RPMI7951 (cell line): ENCODE results near the gene AIF1. TPM values are rescaled to one million over a fixed set of nuclear protein-coding genes. Genes with fewer than 3 reads are reported as not detected.

Source experiments
- DNase-seq: peaks from one replicate; pipeline ENCODE4 v3.0.0-alpha.2; 2012; ENCODE audit warnings: low read depth
- total RNA-seq: library from RNA; depleted of rRNA; stranded (reverse); fragments of >200 nt; shearing (Covaris generic); gene quantifications from 2 replicates; pipeline ENCODE4 v1.2.3, GENCODE V29; 2014

The AIF1 gene
- total RNA-seq, 1 experiment from 2014 or later: not detected

DNA sequence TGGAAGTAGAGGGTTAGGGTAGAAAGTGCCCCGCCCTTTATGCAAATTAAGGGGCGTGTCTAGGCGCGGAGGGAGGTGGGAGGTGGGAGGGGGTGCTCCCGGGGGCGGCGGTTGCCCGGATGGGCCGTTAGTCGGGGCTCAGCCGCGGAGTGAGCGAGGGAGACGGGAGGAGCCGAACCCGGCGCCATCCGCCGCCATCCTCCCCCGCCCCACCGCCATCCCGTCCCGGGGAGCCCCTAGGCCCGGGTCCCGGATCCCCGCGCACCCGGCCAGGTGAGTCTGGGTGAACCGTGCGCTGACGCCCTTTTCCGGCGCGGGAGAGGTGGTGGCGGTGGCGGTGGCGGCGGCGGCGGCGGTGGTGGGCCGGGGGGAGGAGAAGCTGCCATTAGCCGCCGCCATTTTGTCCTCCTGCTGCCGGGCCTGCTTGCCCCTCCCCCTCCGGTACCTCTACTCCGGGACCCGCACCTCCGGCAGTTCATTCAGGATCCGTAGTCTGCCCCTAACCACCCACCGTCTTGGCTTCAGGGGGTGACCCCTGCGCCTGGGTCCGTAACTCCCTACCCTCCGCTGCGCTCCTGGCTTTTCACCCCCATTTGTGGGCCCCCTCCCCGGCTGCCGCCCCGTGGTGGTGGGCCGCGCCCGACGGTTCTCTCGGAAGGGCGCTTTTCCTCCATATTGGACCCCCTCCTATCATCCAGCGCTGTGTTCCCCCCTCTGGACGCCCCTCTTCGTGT, 5.7 kb downstream of the AIF1 start, which contains the start of gene PRRC2A:
TSS of gene PRRC2A (plus strand) at position 130 of the 734 bp plus-strand sequence. CDS start 2,075 bp downstream, outside the sequence.
- DNase-seq: no peak

DNA sequence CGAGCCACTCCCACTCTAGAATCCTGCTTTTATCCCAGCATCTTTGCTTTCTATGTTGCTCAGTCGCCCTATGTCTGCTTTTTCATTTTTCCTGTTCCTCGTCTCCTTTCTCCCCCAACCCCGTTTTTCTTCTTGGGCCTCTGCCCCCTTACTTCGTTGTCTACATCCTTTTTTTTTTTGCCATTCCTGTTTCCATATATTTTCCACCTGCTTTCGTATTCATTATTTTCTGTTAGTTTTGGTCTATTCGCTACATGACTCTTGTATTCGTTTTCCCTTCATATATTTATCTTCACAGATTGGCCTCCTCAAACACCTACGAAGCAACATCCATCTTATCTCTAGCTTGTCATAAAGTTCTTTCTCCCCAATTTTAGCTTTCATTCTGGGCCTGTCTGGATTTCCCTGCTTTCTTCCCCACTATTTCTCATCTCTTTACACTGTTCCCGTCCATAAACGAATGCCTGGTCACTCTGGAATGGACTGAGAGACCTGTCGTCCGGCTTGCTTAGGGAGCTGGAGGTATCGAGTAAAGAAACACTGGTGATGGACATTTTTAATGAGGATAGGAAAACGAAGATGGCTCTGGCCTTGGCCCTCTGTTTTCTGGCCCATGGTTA, 6.4 kb downstream of the AIF1 start:
- no peak for DNase-seq

DNA sequence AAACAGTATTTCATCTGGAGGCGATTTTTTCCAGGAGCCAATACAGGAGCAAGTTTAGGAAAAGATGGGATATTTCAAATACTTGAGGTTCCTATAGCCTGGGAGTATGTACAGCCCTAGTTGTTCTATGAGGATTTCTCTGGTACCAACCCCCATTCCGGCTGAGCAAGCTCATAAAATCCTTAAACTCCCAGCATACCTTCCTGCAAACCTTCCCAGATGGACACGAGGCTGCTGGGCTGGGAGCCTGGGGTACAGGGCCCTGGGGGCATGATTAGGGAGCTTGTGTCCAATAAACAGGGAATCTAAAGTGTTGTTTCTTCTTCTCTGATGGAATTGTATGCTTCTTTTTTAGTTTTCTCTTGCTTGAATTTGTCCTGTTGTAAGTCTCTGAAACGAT, 7.0 kb downstream of the AIF1 start:
- DNase-seq: peak; percentile 34

DNA sequence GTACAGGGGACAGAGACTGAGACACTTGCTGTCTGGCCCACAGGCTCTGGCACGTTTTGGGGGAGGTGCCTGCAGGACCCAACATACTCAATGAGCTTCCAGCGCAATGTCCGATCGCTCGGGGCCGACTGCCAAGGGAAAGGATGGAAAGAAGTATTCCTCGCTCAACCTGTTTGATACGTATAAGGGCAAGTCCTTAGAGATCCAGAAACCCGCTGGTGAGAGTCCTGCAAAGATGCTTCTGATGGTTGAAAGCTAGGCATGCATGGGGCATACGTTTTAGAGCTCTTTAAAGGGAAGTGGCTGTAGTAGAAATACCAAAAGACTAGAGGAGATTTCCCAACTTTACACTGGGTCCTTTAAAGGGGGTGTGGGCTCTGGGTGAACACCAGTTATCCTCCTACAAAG, 7.7 kb downstream of the AIF1 start:
- DNase-seq: no peak

DNA sequence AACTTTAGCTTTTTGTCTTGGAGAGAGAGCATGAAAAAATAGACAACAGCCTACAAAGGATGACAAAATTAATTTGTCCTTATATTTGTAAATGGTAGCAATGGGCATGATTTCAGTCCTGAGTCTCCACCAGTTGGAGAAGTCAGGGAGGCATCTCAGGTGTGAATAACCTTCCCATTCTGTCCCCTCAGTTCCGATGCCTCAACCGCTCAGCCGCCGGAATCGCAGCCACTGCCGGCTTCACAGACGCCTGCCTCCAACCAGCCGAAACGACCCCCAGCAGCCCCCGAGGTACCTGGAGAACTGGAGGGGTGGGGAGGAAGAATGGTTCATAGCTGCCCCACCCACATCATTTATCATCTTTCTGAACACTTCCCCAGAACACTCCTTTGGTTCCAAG, 9.0 kb downstream of the AIF1 start:
- DNase-seq: no peak

DNA sequence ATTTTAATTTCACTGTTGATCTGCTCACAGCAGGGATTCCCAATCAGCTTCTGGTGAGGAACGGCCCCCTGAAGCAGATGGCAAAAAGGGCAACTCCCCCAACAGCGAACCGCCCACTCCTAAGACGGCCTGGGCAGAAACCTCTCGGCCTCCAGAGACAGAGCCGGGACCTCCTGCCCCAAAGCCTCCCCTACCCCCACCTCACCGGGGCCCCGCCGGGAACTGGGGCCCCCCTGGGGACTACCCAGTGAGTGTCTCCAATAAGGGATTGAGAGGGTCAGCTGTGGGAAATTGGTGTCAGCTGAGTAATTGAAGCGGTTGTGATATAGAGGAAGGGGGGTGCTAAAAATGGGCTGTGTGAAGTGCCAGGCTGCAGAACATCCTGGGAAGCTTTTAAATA, 11.9 kb downstream of the AIF1 start:
- DNase-seq: no peak

DNA sequence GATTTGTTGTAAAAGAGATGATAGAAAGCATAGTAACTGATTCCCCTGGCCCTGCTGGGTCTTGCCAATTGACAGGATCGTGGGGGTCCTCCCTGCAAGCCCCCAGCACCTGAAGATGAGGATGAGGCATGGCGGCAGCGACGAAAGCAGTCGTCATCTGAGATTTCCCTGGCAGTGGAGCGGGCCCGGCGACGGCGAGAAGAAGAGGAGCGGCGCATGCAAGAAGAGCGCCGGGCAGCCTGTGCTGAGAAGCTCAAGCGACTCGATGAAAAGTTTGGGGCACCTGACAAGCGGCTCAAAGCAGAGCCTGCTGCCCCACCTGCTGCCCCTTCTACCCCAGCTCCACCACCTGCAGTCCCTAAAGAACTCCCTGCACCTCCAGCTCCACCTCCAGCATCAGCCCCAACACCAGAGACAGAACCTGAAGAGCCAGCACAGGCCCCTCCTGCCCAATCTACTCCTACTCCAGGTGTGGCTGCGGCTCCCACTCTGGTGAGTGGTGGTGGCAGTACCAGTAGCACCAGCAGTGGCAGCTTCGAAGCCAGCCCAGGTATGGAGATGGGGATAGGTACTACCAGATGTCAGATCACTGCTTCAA, 12.8 kb downstream of the AIF1 start:
- no peak for DNase-seq

DNA sequence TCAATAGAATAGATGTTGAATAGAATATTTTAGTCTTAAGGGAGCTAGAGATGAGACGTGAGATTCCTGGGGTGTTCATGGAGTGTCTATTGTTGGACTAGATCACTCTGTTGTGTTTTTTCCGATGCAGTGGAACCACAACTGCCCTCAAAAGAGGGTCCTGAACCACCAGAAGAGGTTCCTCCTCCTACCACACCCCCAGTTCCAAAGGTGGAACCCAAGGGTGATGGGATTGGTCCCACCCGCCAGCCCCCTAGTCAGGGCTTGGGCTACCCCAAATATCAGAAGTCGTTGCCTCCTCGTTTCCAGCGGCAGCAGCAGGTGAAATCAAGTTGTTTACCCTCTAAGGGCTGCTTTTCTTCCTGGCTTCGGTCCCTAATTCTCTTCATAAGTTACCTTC, 14.0 kb downstream of the AIF1 start:
- DNase-seq: no peak

DNA sequence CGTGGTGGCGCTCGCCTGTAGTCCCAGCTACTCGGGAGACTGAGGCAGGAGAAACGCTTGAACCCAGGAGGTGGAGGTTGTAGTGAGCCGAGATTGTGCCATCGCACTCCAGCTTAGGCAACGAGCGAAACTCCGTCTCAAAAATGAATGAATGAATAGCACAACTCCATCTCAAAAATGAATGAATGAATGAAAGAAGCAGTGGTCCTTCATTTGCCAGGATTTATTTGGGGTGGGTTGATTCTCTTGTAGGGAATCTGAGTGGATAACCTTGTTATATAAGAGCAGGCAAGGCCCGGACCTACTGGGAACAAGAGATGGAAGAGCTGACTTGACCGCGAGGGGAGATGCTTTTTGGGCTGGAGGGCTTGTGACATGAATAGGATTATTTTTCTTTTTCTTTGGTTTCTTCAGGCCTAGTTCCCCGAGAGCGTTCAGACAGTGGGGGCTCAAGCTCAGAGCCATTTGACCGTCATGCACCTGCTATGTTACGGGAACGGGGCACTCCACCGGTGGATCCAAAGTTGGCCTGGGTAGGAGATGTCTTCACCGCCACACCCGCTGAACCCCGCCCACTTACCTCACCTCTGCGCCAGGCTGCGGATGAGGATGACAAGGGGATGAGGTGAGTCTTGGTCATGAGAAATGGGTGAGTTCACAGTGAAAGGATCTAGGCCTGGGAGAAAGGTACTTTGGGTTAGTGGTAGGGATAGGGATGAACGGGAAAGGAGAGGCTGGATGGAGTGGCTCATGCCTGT, 15.3 kb downstream of the AIF1 start:
- DNase-seq: no peak

DNA sequence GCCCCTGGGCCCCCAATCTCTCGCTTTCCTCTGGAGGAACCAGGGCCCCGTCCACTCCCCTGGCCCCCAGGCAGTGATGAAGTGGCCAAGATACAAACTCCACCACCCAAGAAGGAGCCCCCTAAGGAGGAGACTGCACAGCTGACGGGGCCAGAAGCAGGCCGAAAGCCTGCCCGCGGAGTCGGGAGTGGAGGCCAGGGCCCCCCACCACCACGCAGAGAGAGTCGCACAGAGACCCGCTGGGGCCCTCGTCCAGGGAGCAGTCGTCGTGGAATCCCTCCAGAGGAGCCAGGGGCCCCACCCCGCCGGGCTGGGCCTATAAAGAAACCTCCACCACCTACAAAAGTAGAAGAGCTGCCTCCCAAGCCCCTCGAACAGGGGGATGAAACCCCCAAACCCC, 16.2 kb downstream of the AIF1 start:
- no peak for DNase-seq

DNA sequence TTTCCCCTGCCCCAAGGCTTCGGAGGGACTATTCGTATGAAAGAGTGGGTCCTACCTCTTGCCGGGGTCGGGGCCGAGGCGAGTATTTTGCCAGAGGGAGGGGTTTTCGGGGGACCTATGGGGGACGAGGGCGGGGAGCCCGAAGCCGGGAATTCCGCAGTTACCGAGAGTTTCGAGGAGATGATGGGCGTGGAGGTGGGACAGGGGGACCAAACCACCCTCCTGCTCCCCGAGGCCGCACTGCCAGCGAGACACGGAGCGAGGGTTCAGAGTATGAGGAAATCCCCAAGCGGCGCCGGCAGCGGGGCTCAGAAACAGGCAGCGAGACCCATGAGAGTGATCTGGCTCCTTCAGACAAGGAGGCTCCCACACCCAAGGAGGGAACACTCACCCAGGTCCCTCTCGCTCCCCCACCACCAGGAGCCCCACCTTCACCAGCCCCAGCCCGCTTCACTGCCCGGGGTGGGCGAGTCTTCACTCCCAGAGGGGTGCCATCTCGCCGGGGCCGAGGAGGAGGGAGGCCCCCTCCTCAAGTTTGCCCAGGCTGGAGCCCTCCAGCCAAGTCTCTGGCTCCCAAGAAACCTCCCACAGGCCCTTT, 16.7 kb downstream of the AIF1 start:
- DNase-seq: no peak

DNA sequence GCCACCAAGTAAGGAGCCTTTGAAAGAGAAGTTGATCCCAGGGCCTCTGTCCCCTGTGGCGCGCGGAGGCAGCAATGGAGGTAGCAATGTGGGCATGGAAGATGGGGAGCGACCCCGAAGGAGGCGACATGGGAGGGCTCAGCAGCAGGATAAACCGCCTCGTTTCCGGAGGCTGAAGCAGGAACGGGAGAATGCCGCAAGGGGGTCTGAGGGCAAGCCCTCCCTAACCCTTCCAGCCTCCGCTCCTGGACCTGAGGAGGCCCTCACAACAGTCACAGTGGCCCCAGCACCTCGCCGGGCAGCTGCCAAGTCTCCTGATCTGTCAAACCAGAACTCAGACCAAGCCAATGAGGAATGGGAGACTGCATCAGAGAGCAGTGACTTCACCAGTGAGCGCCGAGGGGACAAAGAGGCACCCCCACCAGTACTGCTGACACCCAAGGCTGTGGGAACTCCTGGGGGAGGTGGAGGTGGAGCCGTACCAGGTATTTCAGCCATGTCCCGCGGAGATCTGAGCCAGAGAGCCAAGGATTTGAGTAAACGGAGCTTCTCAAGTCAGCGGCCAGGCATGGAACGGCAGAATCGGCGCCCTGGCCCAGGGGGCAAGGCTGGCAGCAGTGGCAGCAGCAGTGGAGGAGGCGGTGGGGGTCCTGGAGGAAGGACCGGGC, 17.4 kb downstream of the AIF1 start:
- DNase-seq: no peak

DNA sequence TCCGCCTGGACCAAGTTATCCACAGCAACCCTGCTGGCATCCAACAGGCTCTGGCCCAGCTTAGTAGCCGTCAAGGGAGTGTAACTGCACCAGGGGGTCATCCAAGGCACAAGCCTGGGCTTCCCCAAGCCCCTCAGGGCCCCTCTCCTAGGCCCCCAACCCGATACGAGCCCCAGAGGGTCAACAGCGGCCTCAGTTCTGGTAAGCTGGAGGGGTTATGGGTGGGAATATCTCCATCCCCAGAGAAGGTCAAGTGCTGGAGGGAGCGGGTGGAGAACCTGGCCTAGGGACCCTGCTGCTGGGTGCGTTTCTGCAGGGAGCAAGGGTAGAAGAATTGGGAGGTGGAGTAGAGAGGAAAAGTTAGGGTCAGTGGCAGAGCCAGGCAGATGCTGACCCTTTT, 18.4 kb downstream of the AIF1 start:
- no peak for DNase-seq

DNA sequence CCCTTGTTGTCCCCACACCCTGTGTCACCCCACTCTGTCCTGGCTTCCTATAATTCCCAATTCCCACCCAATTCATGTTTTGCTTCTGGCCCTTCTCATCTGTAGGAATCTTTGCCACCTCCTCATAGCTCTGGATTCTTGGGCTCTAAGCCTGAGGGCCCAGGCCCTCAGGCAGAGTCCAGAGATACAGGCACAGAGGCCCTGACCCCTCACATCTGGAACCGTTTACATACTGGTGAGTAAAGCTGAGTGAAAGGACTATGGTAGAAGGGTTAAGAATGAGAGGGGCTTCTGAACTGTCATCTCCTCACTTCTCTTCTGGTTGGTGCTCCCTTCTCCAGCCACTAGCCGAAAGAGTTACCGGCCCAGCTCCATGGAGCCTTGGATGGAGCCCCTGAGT, 19.1 kb downstream of the AIF1 start:
- peak; percentile 54 for DNase-seq

DNA sequence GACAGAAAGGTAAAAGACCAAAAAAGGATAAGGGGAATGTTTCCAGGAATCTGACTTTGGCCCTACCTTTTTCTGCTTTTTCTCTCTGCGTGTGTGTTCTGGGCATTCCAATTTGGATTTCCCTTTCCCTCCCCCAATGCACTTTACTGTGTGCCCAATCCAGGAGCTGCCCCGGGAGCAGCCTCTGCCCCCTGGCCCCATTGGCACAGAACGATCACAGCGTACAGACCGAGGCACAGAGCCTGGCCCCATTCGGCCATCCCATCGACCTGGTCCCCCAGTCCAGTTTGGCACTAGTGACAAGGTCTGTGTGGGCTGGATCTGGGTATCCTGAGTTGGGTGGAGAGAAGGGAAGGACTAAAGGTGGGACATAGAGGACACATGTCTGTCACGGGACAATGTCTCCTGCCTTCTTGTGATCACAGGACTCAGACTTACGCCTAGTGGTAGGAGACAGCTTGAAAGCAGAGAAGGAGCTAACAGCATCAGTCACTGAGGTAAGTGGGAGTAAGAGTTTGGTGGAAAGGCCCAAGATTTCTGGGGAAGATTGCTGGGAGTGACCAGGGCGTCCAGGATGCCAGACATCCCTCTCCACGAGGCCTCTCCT, 20.0 kb downstream of the AIF1 start:
- no peak for DNase-seq

DNA sequence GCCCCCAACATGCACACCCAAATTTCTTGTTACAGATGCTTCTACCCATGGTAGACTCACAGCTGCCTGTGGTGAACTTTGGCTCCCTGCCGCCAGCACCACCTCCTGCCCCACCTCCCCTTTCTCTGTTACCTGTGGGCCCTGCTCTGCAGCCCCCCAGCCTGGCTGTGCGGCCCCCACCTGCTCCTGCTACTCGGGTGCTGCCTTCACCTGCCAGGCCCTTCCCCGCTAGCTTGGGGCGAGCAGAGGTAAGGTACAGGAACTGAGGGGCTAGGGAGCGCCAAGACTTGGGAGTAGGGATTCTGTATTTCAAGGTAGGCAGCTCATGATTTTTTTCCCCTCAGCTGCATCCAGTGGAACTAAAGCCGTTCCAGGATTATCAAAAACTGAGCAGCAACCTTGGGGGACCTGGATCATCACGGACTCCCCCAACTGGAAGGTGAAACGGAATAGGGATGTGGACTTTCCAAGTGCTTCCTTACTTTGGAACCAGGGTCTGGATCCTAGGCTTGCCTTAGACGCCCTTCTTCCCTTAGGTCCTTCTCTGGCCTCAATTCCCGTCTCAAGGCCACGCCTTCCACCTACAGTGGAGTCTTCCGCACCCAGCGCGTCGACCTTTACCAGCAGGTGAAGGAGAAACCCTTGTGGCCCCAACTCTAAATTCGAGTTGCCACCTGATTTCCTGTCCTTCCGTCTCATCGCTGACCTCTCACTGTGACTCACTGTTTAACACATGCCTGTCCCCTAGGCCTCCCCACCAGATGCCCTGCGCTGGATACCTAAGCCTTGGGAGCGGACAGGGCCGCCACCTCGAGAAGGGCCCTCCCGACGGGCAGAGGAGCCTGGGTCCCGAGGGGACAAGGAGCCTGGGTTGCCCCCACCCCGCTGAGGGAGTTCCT, 21.9 kb downstream of the AIF1 start:
- peak; percentile 18 for DNase-seq

DNA sequence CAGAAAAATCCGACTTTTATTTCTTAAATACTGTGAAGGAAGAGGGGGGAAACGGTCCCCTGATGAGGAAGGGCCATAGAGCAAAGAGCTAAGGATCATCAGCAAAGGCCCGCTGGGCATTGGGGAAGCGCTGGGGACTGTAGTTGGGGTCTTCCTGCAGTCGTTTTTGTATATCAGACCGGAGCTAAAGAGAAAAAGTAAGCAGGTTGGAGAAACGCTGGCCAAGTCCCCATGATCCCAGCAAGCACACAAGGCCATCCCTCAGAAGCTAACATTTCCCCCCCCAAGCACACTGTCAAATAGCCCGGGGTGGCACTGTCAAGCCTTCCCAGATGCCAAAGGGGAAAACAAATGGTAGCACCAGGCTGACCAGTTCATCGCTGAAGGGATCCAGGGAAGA, 24.0 kb downstream of the AIF1 start:
- peak; percentile 36 for DNase-seq

DNA sequence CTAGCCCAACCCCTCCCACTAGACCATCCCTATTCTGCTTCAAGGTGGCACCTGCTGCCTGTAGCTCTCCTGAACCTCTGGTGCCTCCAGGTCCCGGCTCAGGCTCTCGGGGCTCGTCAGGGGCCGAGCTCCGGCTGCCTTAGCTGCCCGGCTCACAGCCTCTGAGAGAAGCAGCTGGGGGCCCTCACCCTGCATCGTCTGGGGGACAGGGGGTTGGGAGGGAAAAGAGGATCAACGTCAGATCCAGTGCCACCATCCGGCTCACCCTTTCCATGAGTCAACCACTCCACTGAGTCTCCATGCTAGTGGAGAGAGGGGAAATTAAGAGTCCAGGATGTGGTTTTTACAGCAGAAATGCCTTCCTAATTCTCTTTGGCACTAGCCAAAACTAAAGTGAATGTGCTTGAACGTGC, 24.4 kb downstream of the AIF1 start:
- peak; percentile 92 for DNase-seq

DNA sequence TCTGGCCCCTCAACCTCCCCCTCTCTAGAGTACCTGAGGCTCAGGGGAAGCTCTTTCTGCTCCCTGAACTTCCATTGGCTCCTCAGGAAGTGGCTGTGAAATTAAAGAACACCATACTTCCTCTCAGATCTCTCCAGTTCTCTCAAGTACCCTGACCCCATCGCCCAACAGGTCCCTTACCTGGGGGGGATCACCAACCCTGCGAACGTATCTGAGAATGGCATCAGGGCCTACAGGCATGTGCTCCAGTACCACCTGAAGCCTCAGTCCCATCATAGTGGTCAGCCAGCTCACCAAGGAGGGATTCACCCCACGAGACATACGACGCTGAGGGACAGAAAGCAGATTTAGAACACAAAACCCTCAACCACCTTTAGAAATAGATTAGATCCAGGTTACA, 25.6 kb downstream of the AIF1 start:
- DNase-seq: no peak

DNA sequence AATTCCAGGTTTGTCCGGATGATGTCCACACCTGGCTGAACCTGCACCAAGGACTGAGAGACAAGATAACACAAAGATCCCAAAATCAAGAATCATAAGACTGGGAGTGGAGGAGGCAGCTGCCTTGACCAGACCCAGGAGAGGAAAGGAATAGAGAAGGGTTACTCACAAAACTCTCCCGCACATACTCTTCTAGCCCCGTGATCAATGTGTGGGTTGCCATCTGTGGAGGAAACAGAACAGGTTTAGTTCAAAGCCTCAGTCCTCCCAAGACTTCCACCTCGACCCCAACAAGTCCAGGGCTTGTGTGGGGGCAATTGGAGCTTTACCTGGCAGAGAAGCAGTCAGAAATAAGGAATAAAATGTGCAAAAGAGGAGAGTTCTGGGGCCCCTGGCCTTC, 26.3 kb downstream of the AIF1 start:
- DNase-seq: no peak
